Activated CD4-positive, alpha-beta T cell treated with anti-CD3 and anti-CD28 coated beads, Interleukin-2, amount 50 U/mL, for 48 hours (primary cell): Measurements from ENCODE around the gene USP31.
"Not testable (repeated sequence)": the region's sequence is repeated elsewhere in the genome, so short reads cannot be mapped to it uniquely, and the experiment has no call there.

Experiments
- DNase-seq, 2 experiments: peaks; one replicate each; pipeline ENCODE4 v3.0.0-alpha.2; 2020

USP31 gene

DNA sequence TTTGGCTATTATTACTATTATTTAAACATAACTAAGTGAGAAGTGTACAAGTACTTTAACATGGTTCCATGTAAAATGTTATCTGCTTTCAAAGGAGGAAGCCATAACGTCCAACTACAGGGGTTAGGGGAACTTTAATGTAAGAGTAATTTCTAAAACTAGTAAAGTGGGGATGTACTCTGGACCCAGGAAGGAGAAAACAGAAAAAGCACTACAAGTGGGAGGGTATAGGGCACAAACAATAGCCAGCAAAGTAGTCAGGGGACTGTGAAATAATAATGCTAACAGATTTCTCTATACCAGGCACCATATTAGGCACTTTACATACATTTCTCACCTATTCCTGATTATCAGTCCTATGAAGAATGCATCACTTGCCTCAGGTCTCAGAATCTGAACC lies 19.6 kb downstream of the USP31 start:
- no peak for DNase-seq

DNA sequence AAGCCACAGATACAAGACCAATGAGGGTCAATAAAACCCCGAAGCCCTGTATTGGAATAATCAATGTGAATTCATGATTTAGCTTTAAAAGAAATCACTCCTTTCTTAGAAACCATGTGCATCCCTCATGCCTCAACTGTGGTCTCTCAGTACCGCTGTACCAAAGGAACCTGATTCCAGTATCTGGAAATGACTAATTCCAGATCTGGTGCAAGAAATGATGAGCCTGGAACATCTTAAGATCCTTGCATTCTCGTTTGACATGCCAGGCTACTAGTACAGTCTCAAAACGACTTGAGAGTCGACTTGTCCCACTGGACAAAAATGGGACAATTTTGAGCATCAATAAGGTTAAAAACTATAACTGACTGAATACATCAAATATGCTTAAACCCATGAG lies 21.2 kb downstream of the USP31 start:
- no peak for DNase-seq

DNA sequence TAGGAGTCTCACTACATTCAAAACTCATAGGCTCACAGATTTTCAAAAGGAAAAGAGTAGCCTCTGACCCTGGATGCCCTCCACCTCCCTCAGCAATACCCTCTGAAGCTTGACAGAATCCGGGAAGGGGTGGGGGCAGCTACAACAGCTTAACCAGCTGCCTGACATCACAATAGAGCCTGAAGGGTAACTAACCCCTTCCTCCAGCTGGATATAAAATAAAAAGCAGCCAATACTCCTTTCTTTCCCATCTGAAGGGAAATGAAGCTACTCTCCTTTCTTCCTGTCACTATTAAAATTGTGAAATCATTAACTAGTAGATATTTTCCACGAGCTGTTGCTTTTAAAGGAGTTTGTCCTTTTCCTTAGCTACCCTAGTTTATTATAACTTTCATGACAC lies 24.0 kb downstream of the USP31 start:
- DNase-seq, result no peak

DNA sequence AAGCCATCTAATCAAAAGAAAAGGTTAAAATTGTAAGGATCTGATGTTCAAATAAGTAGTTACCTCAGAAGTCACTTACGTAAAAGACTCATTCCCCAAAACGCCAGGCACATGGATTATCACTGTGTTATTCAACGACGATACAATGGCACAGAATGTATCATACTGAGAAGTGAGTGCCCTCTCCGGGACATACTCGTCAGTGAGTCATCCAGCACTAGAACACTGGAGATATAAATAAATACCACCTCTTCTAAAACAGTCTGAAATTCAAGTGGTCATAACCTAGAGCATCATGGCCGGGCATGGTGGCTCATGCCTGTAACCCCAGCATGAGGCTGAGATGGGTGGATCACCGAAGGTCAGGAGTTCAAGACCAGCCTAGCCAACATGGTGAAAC lies 24.9 kb downstream of the USP31 start:
- DNase-seq, result peak in 1 of 2 experiments; percentile 4

DNA sequence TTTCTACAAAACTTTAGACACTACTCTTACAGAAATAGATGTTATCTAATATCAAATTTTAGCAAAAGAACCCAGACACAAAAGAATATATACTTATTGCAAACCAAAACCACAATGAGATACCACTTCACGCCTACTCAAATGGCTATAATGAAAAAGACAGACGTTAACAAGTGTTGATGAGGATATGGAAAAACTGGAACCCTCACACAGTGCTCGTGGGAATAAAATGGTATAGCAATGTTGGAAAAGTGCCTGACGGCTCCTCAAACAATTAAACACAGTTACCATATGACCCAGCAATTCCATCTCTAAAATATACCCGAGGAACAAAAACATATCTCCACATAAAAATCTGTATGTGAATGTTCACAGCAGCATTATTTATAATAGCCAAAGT lies 27.1 kb downstream of the USP31 start:
- no peak for DNase-seq

DNA sequence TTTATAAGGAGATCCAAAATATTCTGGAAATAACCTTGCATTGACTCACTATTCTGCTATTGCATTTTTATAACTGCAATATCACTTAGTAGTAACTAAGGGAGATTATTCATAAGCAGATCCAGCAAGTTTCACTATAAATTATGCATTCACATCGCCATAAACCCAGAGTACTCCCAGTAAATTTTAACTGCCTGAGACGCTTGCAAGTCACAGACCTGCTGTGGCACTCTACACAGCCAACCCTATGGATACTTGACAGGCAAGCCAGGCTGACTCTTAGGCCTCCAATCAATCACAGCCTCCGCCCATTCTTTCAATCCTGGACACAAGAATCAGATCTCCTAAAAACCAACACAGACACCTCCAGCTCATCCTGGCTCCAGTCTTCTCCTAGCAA lies 28.2 kb downstream of the USP31 start:
- DNase-seq, result no peak

DNA sequence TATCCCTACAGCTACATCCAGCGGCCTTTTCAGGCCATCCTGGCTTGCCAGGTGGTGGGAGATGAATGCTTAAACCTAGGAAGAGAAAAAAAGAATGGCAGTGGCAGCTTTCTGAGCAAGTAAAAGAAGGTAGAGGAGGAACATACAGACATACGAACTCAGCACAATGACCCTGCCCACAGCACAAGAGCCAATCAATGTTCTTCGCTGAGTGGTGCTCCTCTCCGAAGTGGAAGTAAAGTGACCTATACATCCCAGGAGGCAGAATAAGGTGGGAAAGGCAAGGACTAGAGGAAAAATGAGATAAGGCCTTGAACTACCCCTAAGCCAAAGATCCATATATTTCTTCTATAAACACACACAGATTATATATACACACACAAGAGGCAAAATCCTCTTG lies 28.7 kb downstream of the USP31 start:
- DNase-seq, result no peak

DNA sequence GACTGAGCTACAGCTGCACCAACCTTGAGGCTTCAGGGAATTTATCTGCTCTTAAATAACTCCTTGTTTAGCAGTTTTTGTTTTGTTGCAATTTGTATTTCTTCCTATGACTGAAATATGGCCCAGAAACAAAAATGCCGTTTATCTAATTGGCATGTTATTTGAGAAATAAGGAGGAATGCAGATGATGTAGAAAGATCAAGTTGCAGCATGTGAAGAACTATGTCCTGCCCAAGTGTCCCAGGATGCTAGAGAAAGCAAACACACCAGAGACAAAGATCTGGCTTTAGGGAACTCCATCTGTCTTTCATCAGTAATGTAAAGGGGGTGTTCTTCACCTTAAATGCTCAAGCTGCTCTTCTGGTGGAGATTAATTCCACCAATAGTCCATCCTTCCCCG lies 29.7 kb downstream of the USP31 start:
- no peak for DNase-seq

DNA sequence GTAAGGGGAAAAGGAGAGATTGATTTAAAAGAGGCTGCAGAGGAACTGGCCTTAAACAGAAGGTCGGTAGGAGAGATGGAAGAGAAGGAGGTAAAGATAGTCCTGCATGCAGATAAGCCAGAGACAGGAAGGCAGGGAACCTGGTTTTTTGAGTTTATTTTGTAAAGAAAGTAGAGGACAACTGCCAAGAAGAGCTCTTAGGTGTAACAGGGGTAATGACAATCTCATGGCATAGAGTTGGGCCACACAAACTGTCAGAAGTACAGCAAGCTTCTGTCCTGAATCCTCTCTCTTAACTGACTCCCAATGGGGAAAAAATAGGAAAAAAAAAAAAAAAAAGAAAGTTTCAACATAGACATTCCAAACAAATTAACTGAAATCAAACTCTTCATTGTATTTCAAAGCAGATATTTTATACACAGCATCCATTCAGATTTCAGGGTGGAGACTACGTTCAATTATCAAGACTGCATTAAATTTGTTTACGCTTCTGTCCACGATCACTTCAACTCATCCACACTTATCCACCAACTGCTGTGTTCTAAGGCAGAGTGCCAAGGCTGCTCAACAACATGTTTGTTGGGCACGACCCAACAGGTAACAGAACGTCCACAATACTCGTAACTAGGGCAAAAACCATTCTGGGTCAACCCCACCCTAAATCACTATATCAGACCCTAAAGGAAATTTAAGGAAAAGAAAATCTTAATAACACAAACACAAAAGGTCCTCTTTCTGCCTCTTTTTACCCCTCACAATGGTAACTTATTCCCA lies 34.9 kb downstream of the USP31 start:
- no peak for DNase-seq

DNA sequence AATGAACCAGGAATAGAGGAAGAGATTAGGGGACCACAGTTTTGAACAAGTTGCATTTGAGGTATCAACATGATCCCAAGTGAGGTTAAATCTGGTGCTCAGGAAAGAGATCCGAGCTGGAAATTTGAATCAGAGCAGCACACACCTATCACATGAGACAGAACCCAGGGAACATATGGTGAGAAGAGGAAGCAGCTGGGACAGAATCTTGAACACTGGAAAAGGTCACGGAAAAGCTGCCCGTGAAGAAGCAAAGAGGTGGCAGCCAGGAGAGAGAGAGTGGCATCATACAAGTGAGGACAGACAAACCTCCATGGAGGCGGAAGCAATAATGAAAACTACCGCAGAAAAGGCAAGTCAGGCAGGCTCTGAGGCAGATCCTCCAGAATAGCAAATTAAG lies 36.1 kb downstream of the USP31 start:
- no peak for DNase-seq

DNA sequence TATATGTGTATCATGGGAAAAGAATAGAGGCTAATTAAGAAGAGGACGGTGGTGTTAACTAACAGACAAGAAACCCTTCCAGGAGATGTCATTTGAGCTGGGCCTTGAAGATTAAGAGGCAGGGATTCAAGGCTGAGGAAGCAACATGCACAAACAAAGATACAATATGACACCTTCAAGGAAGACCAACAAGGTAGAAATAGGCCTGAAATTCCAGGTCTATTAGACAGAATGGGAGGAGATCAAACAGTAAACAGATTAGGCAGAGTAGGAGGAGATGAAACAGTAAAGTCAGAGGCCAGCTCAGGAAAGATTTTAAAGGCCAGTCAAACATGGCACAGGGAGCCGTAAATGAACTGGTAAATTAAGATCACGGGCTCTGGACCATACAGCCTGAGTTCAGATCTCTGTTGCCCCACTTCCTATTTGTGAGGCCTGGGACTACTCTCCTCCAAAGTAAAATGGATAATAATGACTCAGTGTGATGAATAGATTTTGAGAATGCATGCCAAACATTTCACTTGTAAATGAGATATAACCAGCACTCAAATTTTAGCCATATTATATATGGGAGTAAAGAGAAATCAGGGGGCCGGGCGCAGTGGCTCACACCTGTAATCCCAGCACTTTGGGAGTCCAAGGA lies 38.9 kb downstream of the USP31 start:
- DNase-seq, result no peak

DNA sequence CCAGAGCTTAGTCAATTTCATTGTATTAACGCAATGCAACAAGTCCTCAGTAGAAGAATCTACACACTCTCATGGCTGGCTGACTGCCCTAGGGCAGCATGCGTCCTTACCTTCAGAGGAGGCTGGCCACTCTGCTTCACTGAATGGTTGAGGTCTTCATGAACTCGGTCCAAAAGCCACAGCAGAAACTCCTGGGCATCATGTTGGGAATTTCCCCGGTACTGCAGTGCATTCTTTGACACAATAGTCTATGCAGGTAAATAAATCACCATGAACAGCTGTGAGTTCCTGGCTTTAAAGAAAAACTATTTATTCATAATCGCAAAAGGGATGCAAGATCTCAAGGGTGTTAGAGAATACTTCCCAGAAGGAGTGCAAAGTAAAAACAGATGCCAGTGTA lies 41.3 kb downstream of the USP31 start:
- DNase-seq, result no peak

DNA sequence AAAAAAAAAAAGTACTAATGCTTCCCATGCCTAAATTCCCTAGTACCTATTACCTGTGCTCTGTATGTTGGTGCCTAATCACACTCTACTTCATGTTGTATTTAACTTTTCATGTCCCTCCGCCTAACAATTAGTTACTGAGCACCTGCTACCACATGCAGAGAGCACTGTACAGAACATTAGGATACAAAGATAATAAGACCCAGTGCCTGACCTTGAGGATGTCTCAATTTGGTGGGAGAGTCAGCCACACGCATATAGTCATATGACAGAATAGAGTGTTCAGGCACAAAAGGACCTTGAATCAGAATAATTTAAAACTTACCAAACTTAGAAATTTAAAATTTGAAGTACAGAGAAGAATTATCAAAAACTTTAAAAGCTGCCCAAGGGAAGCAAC lies 42.1 kb downstream of the USP31 start:
- no peak for DNase-seq

DNA sequence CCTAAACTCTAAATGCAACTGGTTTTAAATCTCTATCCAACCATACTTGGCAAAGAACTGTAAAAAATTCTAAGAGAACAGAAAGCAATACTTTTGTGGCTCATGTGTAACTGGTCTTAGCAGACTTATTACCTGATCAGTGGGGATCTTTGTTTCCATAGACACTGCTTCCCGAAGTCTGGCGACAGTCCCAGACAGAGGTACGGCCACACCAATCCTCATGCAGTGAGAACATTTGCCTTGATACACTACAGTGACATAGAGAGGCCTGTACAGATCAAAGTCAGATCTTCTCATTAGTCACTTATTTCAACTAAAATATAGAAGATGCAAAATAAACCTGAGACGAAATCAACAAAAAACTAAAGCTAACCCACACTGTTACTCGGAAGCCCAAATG lies 43.9 kb downstream of the USP31 start:
- no peak for DNase-seq

DNA sequence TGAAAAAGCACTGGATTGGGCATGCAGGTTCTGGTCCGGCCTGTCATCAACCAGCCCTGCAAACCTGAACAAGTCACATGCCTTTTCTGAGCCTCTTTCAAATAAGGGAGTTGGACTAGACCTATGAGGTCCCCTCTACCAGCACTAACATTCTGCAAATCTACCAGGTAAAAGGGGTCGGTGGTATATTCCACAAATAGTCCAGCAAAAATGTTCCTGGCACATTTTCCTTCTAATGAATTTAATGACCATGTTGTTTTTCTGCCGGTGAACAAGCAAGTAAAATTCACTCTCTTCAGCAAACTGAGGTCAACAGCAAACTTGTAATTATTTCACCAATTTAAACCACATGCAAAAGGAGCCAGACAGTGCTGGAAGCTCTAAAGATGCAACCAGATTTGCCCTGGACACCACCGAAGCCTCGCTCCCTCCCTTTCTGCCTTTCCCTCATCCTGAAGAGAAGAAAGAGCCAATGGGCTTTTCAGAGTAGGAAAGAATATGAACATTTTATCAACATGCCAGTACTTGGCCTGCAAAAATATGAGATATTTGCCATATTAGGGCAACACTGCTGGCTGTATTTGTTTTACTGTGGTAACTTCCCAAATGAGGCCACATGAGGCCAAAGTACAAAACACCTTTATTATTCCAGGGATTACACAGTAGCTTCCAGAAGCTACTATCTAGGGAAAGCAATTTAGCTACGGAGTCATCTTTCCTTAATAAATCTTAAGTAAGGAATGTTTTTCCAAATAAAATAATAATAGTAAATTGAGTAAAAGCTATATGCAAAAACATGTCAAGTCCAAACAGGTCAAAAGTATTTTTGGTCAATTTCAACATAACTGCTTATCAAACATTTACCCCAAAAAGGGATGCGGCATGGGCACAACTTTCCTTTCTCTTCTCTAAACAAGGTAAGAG lies 45.0 kb downstream of the USP31 start:
- DNase-seq, result no peak

DNA sequence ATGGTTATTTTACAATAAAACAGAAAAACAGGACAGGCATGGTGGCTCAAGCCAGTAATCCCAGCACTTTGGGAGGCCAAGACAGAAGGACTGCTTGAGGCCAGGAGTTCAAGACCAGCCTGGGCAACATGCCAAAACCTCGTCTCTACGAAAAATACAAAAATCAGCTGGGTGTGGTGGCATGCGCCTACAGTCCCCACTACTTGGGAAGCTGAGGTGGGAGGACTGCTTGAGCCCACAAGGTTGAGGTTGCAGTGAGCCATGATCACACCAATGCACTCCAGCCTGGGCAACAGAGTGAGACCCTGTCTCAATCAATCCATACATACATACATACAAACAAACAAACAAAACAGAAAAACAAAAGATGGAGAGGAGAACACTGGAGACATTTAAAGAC lies 45.6 kb downstream of the USP31 start:
- no peak for DNase-seq

DNA sequence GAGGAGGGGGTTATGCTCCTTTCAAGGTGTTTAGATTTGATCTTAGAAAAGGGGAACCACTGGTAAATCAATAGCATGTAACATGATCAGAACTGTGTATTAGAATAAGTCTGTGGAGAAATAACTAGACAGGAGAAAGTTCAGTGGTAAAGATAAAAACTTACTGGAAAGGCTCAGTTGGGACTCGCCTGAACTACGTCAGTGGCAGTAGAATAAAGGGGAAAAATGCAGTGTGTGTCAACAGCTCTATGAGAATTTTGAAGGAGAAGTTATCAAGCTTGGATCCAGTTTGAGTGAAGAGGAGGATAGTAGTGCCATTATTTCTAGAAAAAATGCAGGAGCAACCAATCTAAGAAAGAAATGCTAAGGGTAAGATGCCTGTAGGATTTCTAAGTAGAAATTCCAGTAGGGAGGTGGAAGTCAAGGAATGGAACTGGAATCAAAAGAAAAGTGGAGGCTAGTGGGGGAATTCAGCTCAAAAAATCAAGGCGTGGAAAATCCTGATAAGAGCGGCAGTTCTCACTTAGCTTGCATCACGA lies 48.2 kb downstream of the USP31 start:
- no peak for DNase-seq

DNA sequence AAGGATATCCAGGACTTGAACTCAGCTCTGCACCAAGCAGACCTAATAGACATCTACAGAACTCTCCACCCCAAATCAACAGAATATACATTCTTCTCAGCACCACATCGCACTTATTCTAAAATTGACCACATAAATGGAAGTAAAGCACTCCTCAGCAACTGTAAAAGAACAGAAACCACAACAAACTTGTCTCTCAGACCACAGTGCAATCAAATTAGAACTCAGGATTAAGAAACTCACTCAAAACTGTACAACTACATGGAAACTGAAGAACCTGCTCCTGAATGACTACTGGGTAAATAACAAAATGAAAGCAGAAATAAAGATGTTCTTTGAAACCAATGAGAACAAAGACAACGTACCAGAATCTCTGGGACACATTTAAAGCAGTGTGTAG lies 52.8 kb downstream of the USP31 start:
- not testable (repeated sequence) for DNase-seq

DNA sequence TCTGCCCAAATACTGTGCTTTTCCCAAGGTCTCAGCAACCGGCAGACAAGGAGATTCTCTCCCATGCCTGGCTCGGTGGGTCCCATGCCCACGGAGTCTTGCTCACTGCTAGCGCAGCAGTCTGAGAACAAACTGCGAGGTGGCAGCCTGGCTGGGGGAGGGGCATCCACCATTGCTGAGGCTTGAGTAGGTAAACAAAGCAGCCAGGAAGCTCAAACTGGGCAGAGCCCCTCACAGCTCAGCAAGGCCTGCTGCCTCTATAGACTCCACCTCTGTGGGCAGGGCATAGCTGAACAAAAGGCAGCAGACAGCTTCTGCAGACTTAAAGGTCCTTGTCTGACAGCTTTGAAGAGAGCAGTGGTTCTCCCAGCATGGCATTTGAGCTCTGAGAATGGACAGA lies 55.1 kb downstream of the USP31 start:
- not testable (repeated sequence) for DNase-seq

DNA sequence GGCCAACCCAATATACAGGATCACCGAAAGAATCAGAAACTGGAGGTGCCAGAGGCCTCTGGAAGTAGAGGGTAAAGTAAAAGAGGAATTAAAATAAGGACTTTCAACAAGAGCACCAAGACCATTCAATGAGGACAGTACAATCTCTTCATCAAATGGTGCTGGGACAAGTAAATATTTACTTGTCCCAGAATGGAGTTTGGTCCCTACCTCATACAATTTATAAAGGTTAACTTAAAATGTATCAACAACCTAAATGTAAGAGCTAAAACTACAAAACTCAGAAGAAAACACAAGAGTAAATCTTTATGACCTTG lies 56.5 kb downstream of the USP31 start:
- DNase-seq, result no peak

DNA sequence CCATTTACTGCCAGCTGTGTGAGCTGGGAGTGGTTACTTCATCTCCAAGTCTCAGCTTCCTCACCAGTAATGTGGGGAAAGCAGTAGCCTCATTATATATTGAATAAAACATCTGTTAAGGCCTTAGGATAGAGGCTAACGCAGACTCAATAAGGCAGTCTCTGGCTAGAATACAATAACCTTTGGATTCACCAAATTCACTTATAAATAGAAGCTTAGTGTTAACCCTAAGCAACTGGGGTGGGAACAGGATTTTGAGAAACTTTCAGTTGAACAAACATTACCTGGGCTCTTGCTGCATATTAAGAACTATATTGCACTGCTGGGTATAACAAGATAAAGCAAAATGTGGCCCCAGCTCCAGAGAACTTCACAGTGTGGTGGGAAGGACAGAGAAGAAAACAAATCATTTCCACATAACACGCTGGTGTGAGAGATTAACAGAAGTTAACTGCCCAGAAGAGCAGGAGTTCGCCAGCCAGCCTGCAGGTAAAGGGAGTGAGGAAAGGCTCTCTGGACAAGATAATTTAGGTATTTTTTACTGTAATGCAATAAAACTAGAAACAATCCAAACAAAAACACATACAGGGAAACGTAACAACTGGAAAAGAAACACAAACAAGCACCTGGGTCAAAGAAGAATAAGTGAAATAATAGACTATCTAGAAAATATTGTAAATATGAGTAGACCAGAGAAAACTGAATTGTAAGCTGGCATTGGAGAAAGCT lies 57.0 kb downstream of the USP31 start:
- DNase-seq, result no peak

DNA sequence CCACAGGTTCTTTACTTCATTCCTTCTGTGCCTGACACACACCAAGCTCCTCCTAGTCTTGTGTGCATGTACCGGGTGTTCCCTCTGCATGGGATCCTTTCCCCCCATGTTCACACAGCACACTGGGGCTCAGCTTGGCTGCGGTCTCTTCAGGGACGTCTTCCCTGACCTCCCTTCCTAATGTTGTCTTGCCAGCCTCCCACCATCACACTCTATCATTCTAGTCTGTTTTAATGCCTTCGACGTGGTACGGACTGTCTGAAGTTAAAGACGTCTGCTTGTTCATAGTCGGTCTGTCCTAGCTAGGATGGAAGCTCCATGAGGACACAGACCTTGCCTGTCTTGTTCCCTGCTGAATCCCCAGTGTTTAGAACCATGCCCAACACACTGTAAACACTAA lies 60.1 kb downstream of the USP31 start:
- no peak for DNase-seq

DNA sequence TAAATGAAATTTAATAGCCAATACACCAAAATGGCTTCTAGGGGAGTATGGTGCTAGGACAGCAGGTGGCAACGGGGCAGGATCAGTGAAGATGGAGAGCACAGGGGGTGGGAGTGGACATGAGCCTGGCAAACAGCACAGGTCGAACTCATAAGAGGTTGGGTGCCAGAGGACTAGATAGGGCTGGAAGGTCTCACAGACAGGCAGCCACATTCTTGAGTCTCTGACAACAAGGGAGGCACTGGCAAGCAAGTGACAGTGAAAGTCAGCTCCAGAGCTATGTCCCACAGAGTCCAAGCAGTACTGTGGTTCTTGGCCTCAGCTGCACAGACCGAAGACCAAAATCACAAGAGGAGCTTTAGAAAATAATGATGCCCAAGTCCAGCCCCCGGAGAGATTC lies 61.2 kb downstream of the USP31 start:
- no peak for DNase-seq
